ENCODE results near the gene MAP6D1.
"Not testable (repeated sequence)": the region's sequence is repeated elsewhere in the genome, so short reads cannot be mapped to it uniquely, and the experiment has no call there.

The MAP6D1 gene

GRCh38 chr3:183796372-183796771 is 29.0 kb downstream of the MAP6D1 start:
- no peak for DNase-seq

GRCh38 chr3:183794452-183794851 is 30.9 kb downstream of the MAP6D1 start:
- no peak for DNase-seq

DNA sequence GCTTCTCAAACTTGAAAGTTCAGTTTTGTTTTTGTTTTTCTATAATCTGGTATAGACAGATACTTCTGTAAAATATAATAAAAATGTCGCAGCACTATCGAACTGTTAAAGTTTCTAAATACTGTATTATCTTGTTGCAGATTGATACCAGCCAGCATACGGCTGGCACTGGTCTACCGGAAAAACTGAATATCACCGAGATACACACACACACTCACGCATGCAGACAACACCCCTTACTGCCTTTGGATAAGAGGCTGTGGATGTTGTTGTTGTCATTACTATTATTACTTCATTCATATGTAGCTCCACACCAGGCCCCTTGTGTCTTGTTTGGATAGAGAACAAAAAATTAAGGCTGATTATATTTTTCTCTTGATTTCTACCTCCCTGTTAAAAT is 32.4 kb downstream of the MAP6D1 start:
- no peak for DNase-seq

DNA sequence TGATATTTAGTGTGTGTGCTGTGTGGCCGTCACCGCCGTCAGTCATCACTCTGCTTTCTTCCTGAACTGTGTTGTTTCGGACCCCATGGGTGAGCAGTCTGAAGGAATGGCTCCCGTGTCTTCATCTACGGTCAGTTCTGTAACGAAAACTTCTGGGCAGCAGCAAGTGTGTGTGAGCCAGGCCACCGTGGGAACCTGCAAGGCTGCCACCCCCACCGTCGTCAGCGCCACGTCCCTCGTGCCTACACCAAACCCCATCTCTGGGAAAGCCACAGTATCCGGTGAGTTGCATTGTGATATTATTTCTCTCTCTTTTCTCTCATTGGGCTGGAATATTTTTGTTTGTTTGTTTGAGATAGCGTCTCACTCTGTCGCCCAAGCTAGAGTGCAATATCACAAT is 34.7 kb downstream of the MAP6D1 start:
- DNase-seq, result no peak

DNA sequence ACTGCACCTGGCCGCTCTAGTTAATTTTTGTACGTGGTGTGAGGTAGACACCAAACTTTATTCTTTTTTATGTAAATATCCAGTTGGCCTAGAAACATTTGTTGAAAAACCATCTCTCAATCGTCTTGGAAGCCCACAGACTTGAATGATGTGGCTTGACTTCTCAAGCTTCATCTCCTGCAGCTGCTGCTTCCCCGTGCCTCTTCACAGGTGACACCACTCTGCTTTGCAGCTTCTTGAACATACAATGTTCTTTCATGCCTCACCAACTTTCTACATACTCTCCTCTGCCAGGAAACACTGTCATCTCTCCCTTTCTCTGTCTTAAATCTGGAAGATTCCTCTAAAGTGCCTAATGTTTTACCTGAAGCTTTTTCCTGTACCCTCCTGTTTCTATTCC is 35.6 kb downstream of the MAP6D1 start:
- DNase-seq, result no peak

GRCh38 chr3:183784503-183784902 is 40.9 kb downstream of the MAP6D1 start:
- not testable (repeated sequence) for DNase-seq

GRCh38 chr3:183782576-183783276 is 42.7 kb downstream of the MAP6D1 start:
- peak; percentile 32 to 52 for DNase-seq

DNA sequence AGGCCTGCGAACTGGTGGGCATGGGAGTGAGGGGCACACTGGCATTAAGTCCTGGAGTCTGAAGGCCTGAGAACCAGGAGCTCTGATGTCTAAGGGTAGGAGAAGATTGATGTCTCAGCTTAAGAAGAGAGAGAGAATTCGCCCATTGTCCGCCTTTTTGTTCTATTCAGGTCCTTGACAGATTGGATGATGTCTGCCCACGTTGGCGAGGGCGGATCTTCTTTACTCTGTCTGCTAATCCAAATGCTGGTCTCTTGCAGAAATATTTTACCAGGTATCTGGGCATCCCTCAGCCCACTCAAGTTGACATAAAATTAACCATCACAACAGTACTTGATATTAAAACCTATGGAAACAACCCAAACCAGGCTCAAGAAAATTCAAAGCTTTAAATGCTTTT is 44.1 kb downstream of the MAP6D1 start:
- no peak for DNase-seq

DNA sequence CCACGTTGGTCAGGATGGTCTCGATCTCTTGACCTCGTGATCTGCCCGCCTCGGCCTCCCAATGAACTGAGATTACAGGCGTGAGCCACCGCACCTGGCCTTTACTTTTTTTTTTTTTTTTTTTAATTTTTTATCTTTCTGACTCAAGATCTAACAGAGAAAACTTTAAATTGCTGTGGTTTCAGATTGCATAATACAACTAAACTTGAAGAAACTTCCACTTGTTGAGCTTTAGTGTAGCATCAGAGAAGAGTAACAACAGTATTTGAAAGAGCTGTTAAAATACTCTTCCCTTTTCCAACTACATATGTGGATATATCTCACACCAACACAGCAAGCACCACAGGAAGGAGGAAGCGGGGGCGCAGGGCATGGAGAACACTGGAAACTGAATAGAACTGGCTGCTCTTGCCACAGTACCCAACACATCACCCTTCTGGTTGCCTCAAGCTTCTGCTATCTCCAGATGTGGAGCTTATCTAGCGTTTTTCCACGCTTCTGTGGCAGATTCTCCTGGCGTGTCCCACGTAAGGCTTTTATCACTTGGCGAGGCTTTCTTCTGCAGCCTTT is 45.4 kb downstream of the MAP6D1 start:
- no peak for DNase-seq

DNA sequence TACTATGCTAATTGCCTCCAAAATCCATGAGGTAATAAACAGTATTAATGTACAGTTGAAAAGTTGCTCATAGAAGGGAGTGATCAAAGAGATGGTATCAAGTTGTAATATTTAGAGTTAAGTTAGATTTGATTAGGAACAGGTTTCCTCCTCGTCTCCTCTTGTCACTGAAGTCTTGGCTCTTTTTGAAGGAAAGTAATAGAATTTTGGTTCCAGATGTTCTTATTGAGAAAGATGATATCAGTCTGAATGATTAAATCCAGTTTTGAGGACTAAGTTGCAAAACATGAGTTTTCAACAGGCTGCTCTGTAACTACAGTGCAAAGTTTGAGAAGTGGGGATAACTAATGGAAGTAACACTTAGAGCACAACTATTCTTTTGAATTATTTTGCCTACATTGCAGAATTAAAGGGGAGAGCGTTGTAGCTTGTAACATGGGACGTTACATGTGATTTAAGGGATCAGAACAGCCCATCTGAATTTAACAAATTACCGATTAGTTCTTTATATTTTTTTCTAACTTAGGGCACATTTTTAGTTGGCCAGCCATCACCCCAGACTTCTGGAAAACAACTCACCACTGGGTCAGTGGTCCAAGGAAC is 48.3 kb downstream of the MAP6D1 start:
- no peak for DNase-seq

GRCh38 chr3:183776451-183776850 is 48.9 kb downstream of the MAP6D1 start:
- DNase-seq, result not testable (repeated sequence)

DNA sequence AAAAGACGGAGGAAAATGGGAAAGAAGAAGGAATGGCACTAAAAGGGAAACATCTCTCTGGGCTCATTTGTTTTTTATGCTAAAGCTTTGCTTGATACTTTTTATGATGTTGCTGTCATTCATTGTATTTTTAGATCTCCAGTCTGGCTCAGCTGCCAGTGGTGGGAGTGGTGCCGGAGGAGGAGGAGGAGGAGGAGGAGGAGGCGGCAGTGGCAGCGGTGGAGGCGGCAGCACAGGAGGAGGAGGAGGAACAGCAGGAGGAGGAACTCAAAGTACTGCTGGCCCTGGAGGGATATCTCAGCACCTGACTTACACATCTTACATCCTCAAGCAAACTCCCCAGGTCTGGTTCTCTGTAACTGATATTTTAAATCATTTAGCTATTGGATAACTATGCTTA is 49.6 kb downstream of the MAP6D1 start:
- DNase-seq, result no peak

DNA sequence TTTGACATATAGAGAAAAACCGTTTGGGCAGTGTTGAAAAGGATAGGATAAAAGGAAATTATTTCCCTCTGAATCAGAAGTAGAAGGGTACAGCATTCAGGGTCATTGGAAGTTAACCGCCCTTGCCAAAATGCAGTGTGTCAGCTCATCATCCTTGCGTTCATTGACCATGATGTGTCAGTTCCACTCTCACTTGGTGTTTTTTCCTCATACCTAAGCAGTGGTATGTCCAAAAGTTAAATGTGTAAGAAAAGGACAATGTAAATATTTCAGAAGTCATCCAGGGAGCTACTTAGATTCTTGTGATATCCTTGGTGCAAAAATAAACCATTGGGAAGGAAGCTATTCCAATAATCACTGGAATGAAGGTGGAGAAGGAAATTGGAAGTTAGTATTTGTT is 50.7 kb downstream of the MAP6D1 start:
- DNase-seq, result no peak

GRCh38 chr3:183769453-183769852 is 55.9 kb downstream of the MAP6D1 start:
- DNase-seq, result no peak

GRCh38 chr3:183768114-183768513 is 57.3 kb downstream of the MAP6D1 start:
- no peak for DNase-seq

GRCh38 chr3:183766745-183767606 is 58.4 kb downstream of the MAP6D1 start:
- peak; percentile 58 to 79 for DNase-seq

GRCh38 chr3:183766107-183766506 is 59.3 kb downstream of the MAP6D1 start:
- no peak for DNase-seq
